ENCODE results near the gene LIMK2.

The LIMK2 gene

GRCh38 chr22:31279327-31279669 is 67.2 kb downstream of the LIMK2 start:
- DNase-seq (ENCODE audit: low read depth in 2 of 2): no peak
- H3K4me3 ChIP-seq (replicated peaks in 1 of 2; ENCODE audit: low read depth in 2 of 2, low read length in 2 of 2): no peak overlapping the region

GRCh38 chr22:31279821-31280505 is 67.9 kb downstream of the LIMK2 start:
- no peak for DNase-seq (ENCODE audit: low read depth in 2 of 2)
- no peak for TF ChIP-seq CTCF (IDR thresholded peaks at IDR 0.05; ENCODE audit: low read depth, low read length)
- H3K4me3 ChIP-seq (replicated peaks in 1 of 2; ENCODE audit: low read depth in 2 of 2, low read length in 2 of 2): no peak overlapping the region

More at GRCh38 chr22:31279327-31279669, 67.2 kb downstream of the LIMK2 start:
- no peak for TF ChIP-seq CTCF (IDR thresholded peaks at IDR 0.05; ENCODE audit: low read depth, low read length)

GRCh38 chr22:31281733-31282132 is 69.6 kb downstream of the LIMK2 start:
- TF ChIP-seq CTCF (IDR thresholded peaks at IDR 0.05; ENCODE audit: low read depth, low read length): no peak
- H3K4me3 ChIP-seq (replicated peaks in 1 of 2; ENCODE audit: low read depth in 2 of 2, low read length in 2 of 2): no peak overlapping the region
- DNase-seq (ENCODE audit: low read depth in 2 of 2): no peak

- no peak for DNase-seq (ENCODE audit: low read depth in 2 of 2)
- no peak for TF ChIP-seq CTCF (IDR thresholded peaks at IDR 0.05; ENCODE audit: low read depth, low read length)
- H3K4me3 ChIP-seq (replicated peaks in 1 of 2; ENCODE audit: low read depth in 2 of 2, low read length in 2 of 2): no peak overlapping the region
Observed at GRCh38 chr22:31282748-31283468, 70.8 kb downstream of the LIMK2 start.

GRCh38 chr22:31284281-31285155 is 72.4 kb downstream of the LIMK2 start:
- no peak for DNase-seq (ENCODE audit: low read depth in 2 of 2)
- no peak for TF ChIP-seq CTCF (IDR thresholded peaks at IDR 0.05; ENCODE audit: low read depth, low read length)
- no peak overlapping the region for H3K4me3 ChIP-seq (replicated peaks in 1 of 2; ENCODE audit: low read depth in 2 of 2, low read length in 2 of 2)

GRCh38 chr22:31286360-31287255 is 74.5 kb downstream of the LIMK2 start:
- DNase-seq (ENCODE audit: low read depth in 2 of 2): peak in 1 of 2 donors; percentile 25
- no peak for TF ChIP-seq CTCF (IDR thresholded peaks at IDR 0.05; ENCODE audit: low read depth, low read length)
- H3K4me3 ChIP-seq (replicated peaks in 1 of 2; ENCODE audit: low read depth in 2 of 2, low read length in 2 of 2): no peak overlapping the region
